B cell (primary cell): ENCODE results near the gene DR1.

Source experiments
- CTCF ChIP-seq: fragments of 200-600 bp; IDR thresholded peaks from one replicate; pipeline ENCODE4 v1.8.0; 2022; ENCODE audit warnings: antibody characterized with exemption, mild to moderate bottlenecking
- EZH2 ChIP-seq: IDR thresholded peaks from 2 replicates; pipeline ENCODE4 v1.6.1; 2012; ENCODE audit warnings: borderline replicate concordance, low read depth, mild to moderate bottlenecking, moderate library complexity, low read length; ENCODE audit not compliant: insufficient read depth, poor library complexity, severe bottlenecking

GRCh38 chr1:93296555-93297154, 49.1 kb upstream of the DR1 start:
- TF ChIP-seq CTCF (no peak), EZH2 (no peak)
